ENCODE results near the gene TANK. TPM values are rescaled to one million over a fixed set of nuclear protein-coding genes. Genes with fewer than 3 reads are reported as not detected.

The TANK gene, protein sequence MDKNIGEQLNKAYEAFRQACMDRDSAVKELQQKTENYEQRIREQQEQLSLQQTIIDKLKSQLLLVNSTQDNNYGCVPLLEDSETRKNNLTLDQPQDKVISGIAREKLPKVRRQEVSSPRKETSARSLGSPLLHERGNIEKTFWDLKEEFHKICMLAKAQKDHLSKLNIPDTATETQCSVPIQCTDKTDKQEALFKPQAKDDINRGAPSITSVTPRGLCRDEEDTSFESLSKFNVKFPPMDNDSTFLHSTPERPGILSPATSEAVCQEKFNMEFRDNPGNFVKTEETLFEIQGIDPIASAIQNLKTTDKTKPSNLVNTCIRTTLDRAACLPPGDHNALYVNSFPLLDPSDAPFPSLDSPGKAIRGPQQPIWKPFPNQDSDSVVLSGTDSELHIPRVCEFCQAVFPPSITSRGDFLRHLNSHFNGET
- total RNA-seq = 100 to 1,000 TPM in 3 of 4 donors, 10 to 100 TPM in 1; 94.2 to 178 (median 141) TPM

DNA sequence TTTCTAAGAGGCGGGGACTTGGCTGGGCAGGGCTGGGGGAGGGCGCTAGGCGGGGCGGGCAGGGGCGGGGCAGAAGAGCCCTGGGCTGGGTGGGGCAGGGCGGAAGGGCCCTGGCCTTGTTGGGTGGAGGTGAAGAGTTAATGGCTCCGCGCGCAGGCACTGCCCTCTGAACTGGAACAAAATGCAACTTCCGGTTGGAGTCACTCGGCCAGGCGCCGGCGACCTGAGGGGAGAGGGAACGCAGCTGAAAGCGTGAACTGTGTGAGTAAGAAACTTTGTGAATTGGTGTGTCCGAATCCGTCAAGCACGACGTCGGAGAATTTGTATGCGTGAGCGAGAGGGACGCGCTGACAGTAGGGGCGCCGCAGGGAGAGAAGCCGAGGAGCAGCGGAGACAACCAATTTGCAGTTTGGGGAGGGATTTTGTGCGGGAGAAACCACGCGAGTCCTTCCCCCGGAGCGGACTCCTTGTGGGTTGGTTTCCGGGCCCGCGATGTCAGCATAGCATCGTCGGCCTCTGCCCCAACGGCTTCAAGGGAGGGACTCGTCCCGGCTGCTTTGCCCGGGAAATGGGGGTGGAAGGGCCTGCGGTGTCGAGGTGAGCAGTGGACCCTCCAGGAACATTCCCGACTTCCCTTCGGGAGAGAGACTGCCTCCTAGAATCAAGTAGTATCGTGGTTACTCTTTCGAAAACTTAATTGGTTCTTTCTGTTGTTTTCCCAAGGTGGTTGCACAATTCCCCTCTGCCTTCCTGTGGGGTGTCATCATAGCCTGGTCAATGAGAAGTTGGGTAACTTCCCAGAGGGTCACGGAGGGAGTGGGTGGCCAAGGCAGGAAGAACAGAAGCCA lies at the start of gene TANK:
Gene TANK (plus strand): TSS at position 203 of the 848 bp plus-strand sequence. CDS start 19,235 bp downstream, outside the sequence.
- TF ChIP-seq, protein P1, sequence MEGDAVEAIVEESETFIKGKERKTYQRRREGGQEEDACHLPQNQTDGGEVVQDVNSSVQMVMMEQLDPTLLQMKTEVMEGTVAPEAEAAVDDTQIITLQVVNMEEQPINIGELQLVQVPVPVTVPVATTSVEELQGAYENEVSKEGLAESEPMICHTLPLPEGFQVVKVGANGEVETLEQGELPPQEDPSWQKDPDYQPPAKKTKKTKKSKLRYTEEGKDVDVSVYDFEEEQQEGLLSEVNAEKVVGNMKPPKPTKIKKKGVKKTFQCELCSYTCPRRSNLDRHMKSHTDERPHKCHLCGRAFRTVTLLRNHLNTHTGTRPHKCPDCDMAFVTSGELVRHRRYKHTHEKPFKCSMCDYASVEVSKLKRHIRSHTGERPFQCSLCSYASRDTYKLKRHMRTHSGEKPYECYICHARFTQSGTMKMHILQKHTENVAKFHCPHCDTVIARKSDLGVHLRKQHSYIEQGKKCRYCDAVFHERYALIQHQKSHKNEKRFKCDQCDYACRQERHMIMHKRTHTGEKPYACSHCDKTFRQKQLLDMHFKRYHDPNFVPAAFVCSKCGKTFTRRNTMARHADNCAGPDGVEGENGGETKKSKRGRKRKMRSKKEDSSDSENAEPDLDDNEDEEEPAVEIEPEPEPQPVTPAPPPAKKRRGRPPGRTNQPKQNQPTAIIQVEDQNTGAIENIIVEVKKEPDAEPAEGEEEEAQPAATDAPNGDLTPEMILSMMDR (IDR thresholded peaks at IDR 0.05; ENCODE audit: low read depth) = no peak

DNA sequence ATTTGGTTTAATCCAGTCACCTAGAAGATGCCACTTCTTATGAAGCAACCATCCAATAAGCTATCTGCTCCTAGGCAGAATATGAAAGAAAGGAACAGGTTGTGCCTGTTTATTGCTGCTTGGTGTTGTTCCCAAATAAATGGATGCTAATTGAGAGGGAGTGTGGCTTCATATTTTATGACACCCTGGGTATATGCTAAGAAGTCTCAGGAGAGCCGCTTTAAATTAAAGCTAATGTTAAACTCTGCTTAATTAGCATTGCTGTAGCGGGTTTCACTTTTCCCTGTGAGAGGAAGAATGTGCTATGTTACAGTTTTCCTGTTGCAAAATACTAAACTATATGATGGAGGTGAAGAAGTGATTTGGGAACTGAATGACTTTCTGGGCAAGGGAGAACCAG lies 48.7 kb upstream of the TANK start:
- TF ChIP-seq, protein P1 (IDR thresholded peaks at IDR 0.05; ENCODE audit: low read depth) = no peak

DNA sequence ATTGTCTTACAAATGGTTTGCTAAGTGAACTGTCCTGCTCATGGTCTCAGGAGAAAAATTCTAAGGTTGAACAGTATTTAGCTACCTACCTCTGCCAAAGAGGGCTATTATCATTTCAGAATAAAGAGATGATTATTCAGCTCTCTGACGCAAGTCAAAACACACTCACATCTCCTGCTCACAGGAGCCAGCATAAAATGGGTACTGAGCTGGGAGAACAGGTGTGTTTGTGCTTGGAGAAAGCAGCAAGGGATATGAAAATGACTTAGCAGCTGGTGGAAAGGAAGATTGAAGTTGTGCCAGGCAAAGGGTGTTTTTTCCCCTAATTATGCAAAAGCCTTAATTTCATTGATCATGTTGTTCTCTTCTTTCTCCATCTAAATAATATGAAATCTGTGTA lies 47.3 kb upstream of the TANK start:
- TF ChIP-seq, protein P1 (IDR thresholded peaks at IDR 0.05; ENCODE audit: low read depth) = no peak

DNA sequence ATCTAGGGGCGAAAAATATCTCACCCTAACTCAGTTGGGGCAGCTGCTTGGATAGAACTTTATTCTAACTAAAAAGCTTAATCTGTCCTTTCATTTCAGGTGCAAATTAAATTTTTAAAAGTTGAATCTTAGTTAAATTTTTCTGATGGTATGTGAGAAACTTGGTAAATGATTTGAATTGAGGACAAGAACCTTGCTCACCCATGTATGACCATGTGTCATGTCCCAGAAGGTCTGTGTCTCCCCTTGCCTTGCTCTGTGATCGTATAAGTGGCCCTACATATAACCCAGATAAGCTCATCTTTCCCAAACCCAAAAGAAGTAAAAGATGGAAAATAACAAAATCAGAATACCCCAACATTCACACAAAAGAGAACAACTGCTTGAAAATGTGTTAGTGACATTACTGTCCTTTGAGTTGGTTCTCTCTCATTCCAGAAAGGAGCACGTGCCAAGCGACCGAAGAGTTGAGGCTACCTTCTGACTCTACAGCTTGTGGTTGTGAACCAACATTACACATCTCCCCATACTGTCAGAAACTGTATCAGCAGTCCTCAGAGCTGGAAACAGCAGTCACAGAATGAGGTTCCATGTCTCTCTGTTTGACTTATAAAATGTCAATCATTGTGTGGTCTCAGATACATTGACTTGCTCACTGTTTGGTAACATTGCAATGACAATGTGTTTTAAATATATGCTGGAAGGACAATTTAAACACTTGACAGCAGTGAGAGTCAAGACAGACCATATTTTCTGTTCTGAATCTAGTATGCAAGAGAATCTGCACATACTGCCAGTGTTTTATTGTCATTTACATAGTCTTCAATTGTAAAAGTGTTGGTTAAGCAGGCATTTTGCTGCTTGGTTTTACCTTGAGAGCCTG lies 46.3 kb upstream of the TANK start:
- TF ChIP-seq, protein P1 (IDR thresholded peaks at IDR 0.05; ENCODE audit: low read depth) = no peak

DNA sequence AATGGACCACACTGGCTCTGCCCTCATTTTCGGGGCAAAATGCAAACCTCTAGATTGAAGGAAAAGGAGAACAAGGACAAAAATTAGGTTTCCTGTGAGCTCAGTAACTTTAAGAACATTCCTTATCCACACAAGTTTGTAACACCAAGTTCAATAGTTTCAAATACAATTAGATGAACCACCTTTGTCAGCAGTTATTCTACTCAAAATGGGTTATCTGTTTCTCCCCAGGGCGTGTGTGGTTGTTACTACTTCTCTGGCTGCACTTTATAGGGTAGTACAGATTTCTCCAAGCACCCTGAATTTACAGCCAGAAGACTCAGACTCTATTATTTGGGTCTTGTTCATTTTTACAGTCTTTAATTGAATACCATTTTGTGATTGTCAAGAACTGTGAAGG lies 45.0 kb upstream of the TANK start:
- TF ChIP-seq, protein P1 (IDR thresholded peaks at IDR 0.05; ENCODE audit: low read depth) = no peak

DNA sequence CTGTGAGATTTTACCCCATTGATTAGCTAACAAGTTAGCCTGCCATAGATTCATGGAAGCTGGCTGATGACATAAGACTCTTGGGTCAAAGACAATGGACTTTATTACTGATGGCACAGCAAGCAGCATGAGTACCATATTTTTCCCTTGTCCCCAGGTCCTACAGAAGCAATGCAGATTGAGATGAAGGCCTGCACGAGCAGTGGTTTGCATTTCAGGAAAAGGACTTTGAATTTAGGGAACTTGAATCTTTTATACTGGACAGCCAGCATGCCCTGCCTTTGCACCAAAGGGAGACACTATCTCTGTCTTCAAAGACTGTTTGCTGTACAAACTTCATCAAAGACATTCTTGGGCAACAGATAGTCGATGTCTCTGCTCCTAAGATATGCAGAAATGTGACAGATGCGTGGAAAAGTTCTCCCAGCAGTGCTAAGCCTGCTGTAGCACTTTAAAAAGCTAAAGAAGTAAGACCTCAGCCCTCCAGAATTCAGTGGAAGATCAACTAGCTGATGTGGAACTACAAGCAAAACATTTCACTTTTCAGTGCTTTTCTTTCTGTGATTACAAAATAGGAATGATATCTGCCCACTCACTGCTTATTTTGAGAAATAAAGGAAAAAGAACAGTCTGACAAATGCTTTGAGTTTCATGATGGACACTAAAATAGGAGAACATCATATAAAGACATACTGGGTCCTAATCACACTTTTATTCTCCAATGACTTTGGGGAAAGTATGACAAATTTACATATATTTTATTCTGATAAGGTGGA lies 44.4 kb upstream of the TANK start:
- TF ChIP-seq, protein P1 (IDR thresholded peaks at IDR 0.05; ENCODE audit: low read depth) = no peak

Data from subcutaneous adipose tissue (tissue), 4 donors.